Ascending aorta (tissue), 2 donors: ENCODE data around the gene RNF152. TPM values are rescaled to one million over a fixed set of nuclear protein-coding genes. Genes with fewer than 3 reads are reported as not detected.
A peak's percentile ranks its signal among the peaks of the same experiment; 100 is the strongest.

ENCODE experiments used
- DNase-seq, 2 donors: peaks; one replicate each; pipeline ENCODE4 v3.0.0-alpha.2; 2019; ENCODE audit warnings: low spot score in 2 of 2
- H3K27ac ChIP-seq, 2 donors: fragments of 200-600 bp; sonication (generic); one replicate each; pipeline ENCODE4 v1.5.1; 2016 to 2017; ENCODE audit warnings: mild to moderate bottlenecking in 1 of 2
- H3K27me3 ChIP-seq: fragments of 200-600 bp; sonication (generic); one replicate; pipeline ENCODE4 v1.5.1; 2017
- H3K36me3 ChIP-seq, 2 donors: fragments of 200-600 bp; sonication (generic); one replicate each; pipeline ENCODE4 v1.5.1; 2016
- H3K4me1 ChIP-seq, 2 donors: fragments of 200-600 bp; sonication (generic); one replicate each; pipeline ENCODE4 v1.5.1; 2016 to 2017; ENCODE audit warnings: mild to moderate bottlenecking in 1 of 2
- H3K4me3 ChIP-seq, 2 donors: fragments of 200-600 bp; sonication (generic); one replicate each; pipeline ENCODE4 v1.5.1; 2016 to 2017; ENCODE audit warnings: mild to moderate bottlenecking in 1 of 2
- H3K9me3 ChIP-seq, 2 donors: fragments of 200-600 bp; sonication (generic); one replicate each; pipeline ENCODE4 v1.5.1; 2016
- intact Hi-C: fragments of 100-400 bp; cut with DNase I; formaldehyde crosslinking; loops from one replicate; pipeline ENCODE4 v1.15.1; 2023
- total RNA-seq: library from RNA; depleted of rRNA; stranded (reverse); fragments of >200 nt; gene quantifications from one replicate; pipeline ENCODE4 v1.1.0, GENCODE V29; 2016
- TF ChIP-seq, protein P1 (sequence below), 3 experiments: fragments of 200-600 bp in 2 of 3; fragments of 450-650 bp in 1 of 3; sonication (generic) in 2 of 3; IDR thresholded peaks; one replicate each; pipeline ENCODE4 v1.5.1; 2016 to 2019; ENCODE audit warnings: antibody characterized with exemption in 3 of 3, mild to moderate bottlenecking in 1 of 3, moderate library complexity in 1 of 3

Gene RNF152
- total RNA-seq, 1 donor from 2014 or later = 9.6 TPM

DNA sequence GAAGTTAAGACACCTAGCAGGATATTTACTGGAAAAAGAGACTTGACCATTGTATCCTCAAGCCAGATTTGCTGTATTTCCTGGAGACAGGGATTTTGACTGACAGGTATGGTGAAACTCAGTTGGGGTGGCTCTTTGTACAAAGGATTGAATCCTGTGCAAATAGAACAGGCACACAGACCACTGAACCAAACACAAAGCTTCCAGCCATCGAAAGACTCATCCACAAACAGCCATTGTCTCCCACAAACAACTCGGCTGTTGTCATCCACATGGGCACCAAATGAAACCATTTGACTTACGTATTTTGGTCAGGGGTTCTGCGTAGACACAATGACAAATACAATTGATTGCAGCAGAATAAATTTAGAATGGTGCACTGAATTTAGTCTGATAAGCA is 15.9 kb downstream of the RNF152 start:
- no peak overlapping the region for H3K27ac ChIP-seq
- DNase-seq = no peak
- intact Hi-C loops = no loop called here
- H3K9me3 ChIP-seq = no peaks in the 10 kb centered on the region
- TF ChIP-seq, protein P1, sequence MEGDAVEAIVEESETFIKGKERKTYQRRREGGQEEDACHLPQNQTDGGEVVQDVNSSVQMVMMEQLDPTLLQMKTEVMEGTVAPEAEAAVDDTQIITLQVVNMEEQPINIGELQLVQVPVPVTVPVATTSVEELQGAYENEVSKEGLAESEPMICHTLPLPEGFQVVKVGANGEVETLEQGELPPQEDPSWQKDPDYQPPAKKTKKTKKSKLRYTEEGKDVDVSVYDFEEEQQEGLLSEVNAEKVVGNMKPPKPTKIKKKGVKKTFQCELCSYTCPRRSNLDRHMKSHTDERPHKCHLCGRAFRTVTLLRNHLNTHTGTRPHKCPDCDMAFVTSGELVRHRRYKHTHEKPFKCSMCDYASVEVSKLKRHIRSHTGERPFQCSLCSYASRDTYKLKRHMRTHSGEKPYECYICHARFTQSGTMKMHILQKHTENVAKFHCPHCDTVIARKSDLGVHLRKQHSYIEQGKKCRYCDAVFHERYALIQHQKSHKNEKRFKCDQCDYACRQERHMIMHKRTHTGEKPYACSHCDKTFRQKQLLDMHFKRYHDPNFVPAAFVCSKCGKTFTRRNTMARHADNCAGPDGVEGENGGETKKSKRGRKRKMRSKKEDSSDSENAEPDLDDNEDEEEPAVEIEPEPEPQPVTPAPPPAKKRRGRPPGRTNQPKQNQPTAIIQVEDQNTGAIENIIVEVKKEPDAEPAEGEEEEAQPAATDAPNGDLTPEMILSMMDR (IDR thresholded peaks at IDR 0.05) = no peak
- H3K36me3 ChIP-seq = no peaks in the 10 kb centered on the region
- H3K4me1 ChIP-seq = no peaks in the 10 kb centered on the region
- H3K27me3 ChIP-seq = no peaks in the 10 kb centered on the region
- no peak overlapping the region for H3K4me3 ChIP-seq

DNA sequence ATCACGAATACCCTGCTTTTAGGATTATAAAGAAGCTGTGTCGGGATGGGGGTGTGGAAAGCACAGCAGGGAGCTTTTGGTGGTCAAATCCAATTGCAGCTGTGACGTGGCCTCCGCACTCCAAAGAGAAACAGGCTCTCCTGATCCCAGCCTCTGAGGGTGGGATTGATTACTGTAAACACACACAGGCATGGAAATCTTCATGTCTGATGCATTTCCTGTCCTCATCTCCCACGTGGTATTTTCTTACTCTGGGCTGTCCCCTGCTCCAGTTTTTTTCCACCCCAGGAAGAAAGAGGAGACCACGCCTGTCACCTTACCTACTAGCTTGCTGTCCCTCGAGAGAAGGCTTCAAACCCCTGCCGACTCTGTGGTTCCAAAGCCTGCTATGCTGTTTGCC is 22.7 kb downstream of the RNF152 start:
- Histone ChIP-seq H3K4me1 (peaks cover 0 to 4% of the 10 kb centered on the region in 2 donors), H3K27ac (no peak overlapping the region), H3K9me3 (no peaks in the 10 kb centered on the region), H3K4me3 (no peak overlapping the region), H3K27me3 (no peaks in the 10 kb centered on the region), H3K36me3 (no peaks in the 10 kb centered on the region)
- DNase-seq = no peak
- TF ChIP-seq, protein P1 (IDR thresholded peaks at IDR 0.05) = no peak
- intact Hi-C loops = no loop called here

DNA sequence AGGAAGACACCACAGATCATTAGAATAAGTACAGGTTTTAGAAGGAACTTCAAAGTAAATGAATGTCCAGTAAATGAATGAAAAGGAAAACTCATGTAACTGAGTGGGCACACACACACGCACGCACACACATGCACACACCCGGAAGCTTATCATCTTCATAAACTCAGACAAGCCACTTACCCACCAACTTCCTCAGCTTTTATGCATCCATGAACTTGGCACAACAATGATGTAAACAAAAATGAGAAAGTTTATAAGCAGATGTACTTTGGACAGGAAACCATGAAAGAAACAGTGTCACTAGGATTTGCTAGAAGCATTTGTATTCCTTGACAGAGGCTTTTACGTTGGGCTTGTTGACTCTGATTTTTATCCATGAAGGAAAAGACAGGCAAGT is 23.2 kb downstream of the RNF152 start:
- TF ChIP-seq, protein P1 (IDR thresholded peaks at IDR 0.05) = no peak
- H3K36me3 ChIP-seq = no peaks in the 10 kb centered on the region
- DNase-seq = no peak
- no peak overlapping the region for H3K27ac ChIP-seq
- H3K4me3 ChIP-seq = no peak overlapping the region
- peaks cover 0 to 4% of the 10 kb centered on the region in 2 donors for H3K4me1 ChIP-seq
- H3K27me3 ChIP-seq = no peaks in the 10 kb centered on the region
- intact Hi-C loops = no loop called here
- H3K9me3 ChIP-seq = no peaks in the 10 kb centered on the region

DNA sequence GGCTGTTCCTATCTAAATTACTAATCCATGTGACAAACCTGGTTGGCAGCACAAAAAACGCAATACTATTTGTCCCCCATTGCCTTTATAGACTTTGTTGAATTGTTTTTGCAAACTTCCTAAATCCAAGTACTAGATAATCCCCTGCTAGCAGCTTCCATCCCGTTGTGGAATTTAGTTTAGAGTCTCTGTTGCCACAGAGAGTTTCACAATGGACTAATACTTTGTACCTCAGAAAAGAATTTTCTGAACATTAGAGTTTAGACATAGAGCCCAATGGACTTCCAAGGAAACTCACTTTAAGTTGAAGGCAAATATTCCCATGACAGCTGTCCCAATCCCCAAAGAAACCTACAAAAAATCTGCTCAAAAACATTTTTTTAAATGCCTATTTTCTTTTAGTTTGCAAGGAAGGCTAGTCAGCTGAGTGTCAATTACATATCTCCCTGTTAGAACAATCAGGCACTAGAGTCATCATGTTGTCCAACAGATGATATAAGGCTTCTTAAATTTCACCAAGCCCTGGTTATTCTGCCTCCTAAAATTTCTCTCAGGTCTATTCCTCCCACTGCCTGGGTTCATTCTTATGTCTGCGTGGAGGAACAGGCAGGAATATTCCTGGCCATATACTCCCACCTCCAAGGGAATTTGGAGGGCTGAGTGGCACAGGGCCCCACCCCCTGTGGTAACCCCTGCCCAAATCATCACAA is 27.2 kb downstream of the RNF152 start:
- intact Hi-C loops = no loop called here
- Histone ChIP-seq H3K36me3 (no peaks in the 10 kb centered on the region), H3K27me3 (no peaks in the 10 kb centered on the region), H3K4me3 (no peak overlapping the region), H3K27ac (peak overlapping the region in 1 of 2 donors; percentile 0), H3K4me1 (peaks cover 0 to 4% of the 10 kb centered on the region in 2 donors), H3K9me3 (no peaks in the 10 kb centered on the region)
- TF ChIP-seq, protein P1 (IDR thresholded peaks at IDR 0.05) = no peak
- no peak for DNase-seq

DNA sequence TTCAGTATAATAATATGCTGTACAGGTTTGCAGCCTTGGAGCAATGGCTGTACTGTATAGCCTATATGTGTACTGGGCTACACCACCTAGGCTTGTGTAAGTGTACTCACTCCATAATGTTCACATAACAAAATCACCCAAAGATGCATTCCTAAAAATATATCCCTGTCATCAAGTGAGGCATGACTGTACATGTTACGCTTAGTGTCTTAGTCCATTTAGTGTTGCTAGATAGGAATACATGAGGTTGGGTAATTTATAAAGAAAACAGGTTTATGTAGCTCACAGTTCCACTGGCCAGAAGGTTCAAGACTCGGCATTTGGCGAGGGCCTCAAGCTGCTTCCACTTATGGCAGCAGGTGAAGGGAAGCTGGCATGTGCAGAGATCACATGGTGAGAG is 31.4 kb downstream of the RNF152 start:
- TF ChIP-seq, protein P1 (IDR thresholded peaks at IDR 0.05) = no peak
- DNase-seq = no peak
- Histone ChIP-seq H3K4me1 (peaks cover 0 to 4% of the 10 kb centered on the region in 2 donors), H3K27ac (no peak overlapping the region), H3K36me3 (no peaks in the 10 kb centered on the region), H3K4me3 (no peak overlapping the region), H3K9me3 (no peaks in the 10 kb centered on the region), H3K27me3 (no peaks in the 10 kb centered on the region)
- intact Hi-C loops = no loop called here
